DOHH2 (cell line): ENCODE data around the gene RLN3.

ENCODE experiments used
- EZH2phosphoT487 ChIP-seq: fragments of 200-600 bp; sonication (generic); IDR thresholded peaks from 2 replicates; pipeline ENCODE4 v1.6.1; 2017; ENCODE audit warnings: borderline replicate concordance, mild to moderate bottlenecking, antibody characterized with exemption, low read length, moderate library complexity, mixed read lengths
- TF ChIP-seq, protein P1 (sequence below): fragments of 200-600 bp; sonication (generic); IDR thresholded peaks from one replicate; pipeline ENCODE4 v1.5.1; 2014; ENCODE audit warnings: antibody characterized with exemption, mild to moderate bottlenecking, low read depth, low read length; ENCODE audit not compliant: poor library complexity, severe bottlenecking

DNA sequence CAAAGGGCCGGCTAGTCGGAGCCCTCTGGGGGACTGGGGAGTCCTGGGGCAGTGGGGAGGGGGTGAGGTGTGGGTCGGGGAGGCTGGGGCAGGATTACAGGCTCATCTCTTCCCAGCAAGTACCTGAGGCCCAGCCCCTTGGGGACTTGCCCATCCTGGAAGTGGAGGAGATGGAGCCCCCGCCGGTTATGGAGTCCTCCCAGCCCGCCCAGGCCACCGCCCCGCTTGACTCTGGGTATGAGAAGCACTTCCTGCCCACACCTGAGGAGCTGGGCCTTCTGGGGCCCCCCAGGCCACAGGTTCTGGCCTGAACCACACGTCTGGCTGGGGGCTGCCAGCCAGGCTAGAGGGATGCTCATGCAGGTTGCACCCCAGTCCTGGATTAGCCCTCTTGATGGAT, 24.0 kb downstream of the RLN3 start:
- TF ChIP-seq, protein P1, sequence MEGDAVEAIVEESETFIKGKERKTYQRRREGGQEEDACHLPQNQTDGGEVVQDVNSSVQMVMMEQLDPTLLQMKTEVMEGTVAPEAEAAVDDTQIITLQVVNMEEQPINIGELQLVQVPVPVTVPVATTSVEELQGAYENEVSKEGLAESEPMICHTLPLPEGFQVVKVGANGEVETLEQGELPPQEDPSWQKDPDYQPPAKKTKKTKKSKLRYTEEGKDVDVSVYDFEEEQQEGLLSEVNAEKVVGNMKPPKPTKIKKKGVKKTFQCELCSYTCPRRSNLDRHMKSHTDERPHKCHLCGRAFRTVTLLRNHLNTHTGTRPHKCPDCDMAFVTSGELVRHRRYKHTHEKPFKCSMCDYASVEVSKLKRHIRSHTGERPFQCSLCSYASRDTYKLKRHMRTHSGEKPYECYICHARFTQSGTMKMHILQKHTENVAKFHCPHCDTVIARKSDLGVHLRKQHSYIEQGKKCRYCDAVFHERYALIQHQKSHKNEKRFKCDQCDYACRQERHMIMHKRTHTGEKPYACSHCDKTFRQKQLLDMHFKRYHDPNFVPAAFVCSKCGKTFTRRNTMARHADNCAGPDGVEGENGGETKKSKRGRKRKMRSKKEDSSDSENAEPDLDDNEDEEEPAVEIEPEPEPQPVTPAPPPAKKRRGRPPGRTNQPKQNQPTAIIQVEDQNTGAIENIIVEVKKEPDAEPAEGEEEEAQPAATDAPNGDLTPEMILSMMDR, result no peak
- TF ChIP-seq EZH2phosphoT487, result no peak
